Progenitor cell of endocrine pancreas (in vitro differentiated cells): ENCODE data around the gene TACC2. TPM values are rescaled to one million over a fixed set of nuclear protein-coding genes. Genes with fewer than 3 reads are reported as not detected.
A peak's percentile ranks its signal among the peaks of the same experiment; 100 is the strongest.

Experiments used
- DNase-seq: peaks from one replicate; pipeline ENCODE4 v3.0.0; 2021; ENCODE audit warnings: low spot score; ENCODE audit not compliant: unreplicated experiment
- H3K27ac Mint-ChIP-seq: 2 replicates; pipeline ENCODE4 v1.8.0; 2021; ENCODE audit warnings: mild to moderate bottlenecking, moderate library complexity, mixed read lengths
- H3K27me3 Mint-ChIP-seq: 2 replicates; pipeline ENCODE4 v1.8.0; 2021; ENCODE audit warnings: mixed read lengths
- H3K36me3 Mint-ChIP-seq: 2 replicates; pipeline ENCODE4 v1.8.0; 2022; ENCODE audit warnings: mixed read lengths; ENCODE audit not compliant: insufficient read depth
- H3K4me1 Mint-ChIP-seq: 2 replicates; pipeline ENCODE4 v1.8.0; 2021; ENCODE audit warnings: low read depth, mixed read lengths
- H3K4me3 Mint-ChIP-seq: 2 replicates; pipeline ENCODE4 v1.8.0; 2021; ENCODE audit warnings: low read depth, mild to moderate bottlenecking, moderate library complexity, mixed read lengths
- H3K9me3 Mint-ChIP-seq: 2 replicates; pipeline ENCODE4 v1.8.0; 2021; ENCODE audit warnings: low read depth, mixed read lengths
- CTCF ChIP-seq: fragments of 200-600 bp; sonication (generic); IDR thresholded peaks from one replicate; pipeline ENCODE4 v1.5.0; 2021; ENCODE audit warnings: antibody characterized with exemption, mild to moderate bottlenecking; ENCODE audit not compliant: unreplicated experiment
- total RNA-seq: library from RNA; stranded (reverse); gene quantifications from 2 replicates; pipeline ENCODE4 v1.2.1, GENCODE V29; 2021

TACC2 gene
- total RNA-seq, 1 donor from 2014 or later: 60.4 TPM

GRCh38 chr10:122165484-122166276, 176.7 kb downstream of the TACC2 start:
- no peak for TF ChIP-seq CTCF
- Mint-ChIP-seq H3K27ac (peak overlapping the region; percentile 82), H3K9me3 (no peaks in the 10 kb centered on the region), H3K4me1 (peaks cover 38% of the 10 kb centered on the region), H3K36me3 (peaks cover 3% of the 10 kb centered on the region), H3K27me3 (no peaks in the 10 kb centered on the region), H3K4me3 (peak overlapping the region; percentile 81)
- no peak for DNase-seq

- no peak for TF ChIP-seq CTCF
- Mint-ChIP-seq H3K27me3 (no peaks in the 10 kb centered on the region), H3K4me1 (peaks cover 42% of the 10 kb centered on the region), H3K27ac (no peak overlapping the region), H3K36me3 (peaks cover 4% of the 10 kb centered on the region), H3K4me3 (no peak overlapping the region), H3K9me3 (no peaks in the 10 kb centered on the region)
- DNase-seq: no peak
These were observed 179.1 kb downstream of the TACC2 start for GRCh38 chr10:122168101-122168500.

- Mint-ChIP-seq H3K36me3 (peaks cover 4% of the 10 kb centered on the region), H3K27me3 (no peaks in the 10 kb centered on the region), H3K27ac (no peak overlapping the region), H3K4me3 (no peak overlapping the region), H3K9me3 (no peaks in the 10 kb centered on the region), H3K4me1 (peaks cover 41% of the 10 kb centered on the region)
- DNase-seq: no peak
- no peak for TF ChIP-seq CTCF
These were observed 179.8 kb downstream of the TACC2 start for GRCh38 chr10:122168598-122169394.

GRCh38 chr10:122170802-122171201, 181.8 kb downstream of the TACC2 start:
- DNase-seq: no peak
- peak overlapping the region; percentile 89 for H3K27ac Mint-ChIP-seq
- no peak overlapping the region for H3K4me3 Mint-ChIP-seq
- no peaks in the 10 kb centered on the region for H3K27me3 Mint-ChIP-seq
- no peaks in the 10 kb centered on the region for H3K9me3 Mint-ChIP-seq
- no peak for TF ChIP-seq CTCF
- H3K4me1 Mint-ChIP-seq: peaks cover 27% of the 10 kb centered on the region
- H3K36me3 Mint-ChIP-seq: peaks cover 4% of the 10 kb centered on the region

GRCh38 chr10:122171302-122172075, 182.5 kb downstream of the TACC2 start:
- Mint-ChIP-seq H3K27ac (peak overlapping the region; percentile 89), H3K4me3 (no peak overlapping the region), H3K9me3 (no peaks in the 10 kb centered on the region), H3K4me1 (peaks cover 28% of the 10 kb centered on the region), H3K36me3 (peaks cover 4% of the 10 kb centered on the region), H3K27me3 (no peaks in the 10 kb centered on the region)
- no peak for TF ChIP-seq CTCF
- DNase-seq: no peak
